A549 treated with CpdA at 1 μM for 4 hours (cell line): ENCODE results near the gene MRPL18. TPM values are rescaled to one million over a fixed set of nuclear protein-coding genes. Genes with fewer than 3 reads are reported as not detected.

Source experiments
- total RNA-seq: library from RNA; stranded (reverse); fragments of 200-300 nt; extraction: Qiagen RNA extraction; gene quantifications from 5 replicates; pipeline ENCODE4 v1.2.3, GENCODE V29; 2022; ENCODE audit warnings: low read depth

The MRPL18 gene
- total RNA-seq: 74.7 to 106 TPM (median 95.1 TPM) in 5 replicates

DNA sequence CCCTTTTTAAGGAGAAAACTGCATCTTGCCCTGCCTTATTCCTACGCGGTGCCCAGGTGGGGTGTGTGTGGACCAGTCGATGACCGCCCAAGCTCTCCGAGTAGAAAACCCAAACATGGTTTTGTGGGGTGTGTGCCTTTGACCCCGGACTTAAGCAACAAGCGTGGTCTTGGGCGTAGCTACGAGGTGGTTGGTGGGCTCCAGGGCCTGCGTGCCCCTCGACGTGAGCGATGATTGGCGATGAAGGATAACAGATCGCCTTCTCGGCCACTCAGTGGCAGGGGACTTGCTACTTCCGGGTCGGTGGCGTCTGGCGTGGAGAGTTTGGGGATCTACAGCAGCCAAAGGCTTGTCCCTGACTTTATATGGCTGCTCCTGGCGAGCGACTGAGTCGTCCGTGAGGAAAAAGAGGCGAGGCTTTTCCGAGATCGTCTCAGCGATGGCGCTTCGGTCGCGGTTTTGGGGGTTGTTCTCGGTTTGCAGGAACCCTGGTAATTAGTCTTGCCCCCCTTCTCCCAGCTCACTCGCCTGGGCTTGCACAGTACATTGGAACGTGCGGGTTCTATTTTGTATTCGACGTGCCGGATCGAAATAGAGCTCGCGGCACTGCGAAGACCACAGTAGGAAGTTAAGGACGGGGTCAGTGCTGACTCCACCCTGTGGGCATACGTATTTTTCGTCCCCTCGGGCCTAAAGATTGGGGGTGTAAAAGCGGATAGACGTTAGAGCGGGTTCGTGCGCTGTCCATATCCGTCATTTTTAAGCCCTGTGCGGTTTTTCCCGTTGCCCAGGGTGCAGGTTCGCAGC lies at the start of gene MRPL18:
TSS of gene MRPL18 (plus strand) at position 319 of the 807 bp plus-strand sequence. CDS start at position 440, 121 bp downstream.

DNA sequence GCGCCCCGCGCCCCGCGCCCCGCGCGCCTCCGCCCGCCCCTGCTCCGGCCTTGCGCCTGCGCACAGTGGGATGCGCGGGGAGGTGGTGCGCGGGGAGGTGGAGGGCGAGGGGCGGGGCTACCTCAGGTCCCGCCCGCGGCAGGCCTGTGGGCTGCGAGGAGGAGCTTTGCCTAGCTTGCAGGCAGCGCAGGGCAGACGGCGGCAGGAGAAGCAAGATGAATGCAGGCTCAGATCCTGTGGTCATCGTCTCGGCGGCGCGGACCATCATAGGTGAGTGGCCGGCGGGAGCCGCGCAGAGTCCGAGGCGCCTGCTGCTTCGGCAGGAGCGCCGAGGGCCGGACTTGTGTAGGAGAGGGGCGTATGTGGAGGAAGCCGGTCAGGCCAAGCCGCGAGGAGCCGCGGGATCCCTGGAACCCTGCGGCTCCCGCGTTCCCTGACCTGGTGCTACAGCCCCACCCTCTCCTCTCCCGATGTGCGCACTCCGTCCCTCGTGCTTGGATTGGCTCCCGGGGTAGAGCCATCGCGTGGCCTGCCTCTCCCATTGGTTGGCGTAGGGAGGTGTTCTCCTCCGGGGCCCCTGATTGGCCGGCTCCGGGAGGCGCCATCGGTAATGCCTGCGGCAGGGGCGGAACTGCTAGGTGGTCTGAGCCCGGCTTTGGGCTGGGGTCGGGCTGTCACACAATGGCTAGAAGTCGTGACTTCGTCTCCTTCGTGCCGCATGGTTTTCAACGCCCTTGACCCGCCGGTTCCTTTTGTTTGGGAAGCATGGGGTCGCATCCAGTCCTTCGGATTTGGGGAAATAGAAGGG lies 28.2 kb upstream of the MRPL18 start, which contains the start of gene ACAT2:
TSS of gene ACAT2 (plus strand) at position 173 of the 808 bp plus-strand sequence. CDS start at position 216, 43 bp downstream.

DNA sequence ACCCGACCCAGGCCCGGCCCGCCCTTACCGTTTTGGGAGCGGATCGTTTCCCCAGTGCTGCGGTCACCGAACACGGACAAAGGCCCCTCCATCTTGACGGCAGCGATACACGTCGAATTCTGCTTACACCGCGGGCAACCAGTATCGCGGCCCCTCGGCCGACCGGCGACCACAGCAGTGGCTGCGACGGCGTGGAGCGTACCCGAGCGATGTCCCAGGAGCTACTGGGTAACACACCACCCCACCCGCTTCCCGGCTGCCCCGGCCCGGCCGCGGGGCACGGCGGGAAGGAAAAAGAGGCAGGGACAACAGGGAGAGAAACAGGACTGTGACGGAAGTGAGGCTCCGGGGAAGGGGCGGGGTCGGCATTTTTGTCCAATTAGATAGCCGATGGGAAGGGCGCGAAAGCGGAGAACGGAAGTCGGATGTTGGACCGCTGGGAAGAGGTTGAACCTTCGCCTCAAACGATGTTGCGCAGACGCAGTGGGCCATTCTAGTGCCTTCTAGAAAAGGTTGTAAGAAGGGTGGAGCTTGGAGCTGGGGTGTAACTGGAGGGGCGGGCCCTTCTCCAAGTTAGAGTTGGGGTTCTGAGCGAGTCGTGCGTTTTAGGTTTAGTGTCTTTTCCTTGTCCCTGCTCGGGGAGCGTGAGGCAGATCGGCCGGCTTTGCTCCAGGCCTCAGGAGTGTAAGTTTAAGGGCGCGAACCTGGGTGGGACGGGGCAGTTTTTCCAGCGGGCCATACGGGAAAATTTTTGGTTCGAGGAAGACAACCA lies 704 bp upstream of the MRPL18 start, which contains the start of gene TCP1:
TSS of gene TCP1 (minus strand) at position 226 of the 772 bp plus-strand sequence. CDS start at position 92, 134 bp downstream.

DNA sequence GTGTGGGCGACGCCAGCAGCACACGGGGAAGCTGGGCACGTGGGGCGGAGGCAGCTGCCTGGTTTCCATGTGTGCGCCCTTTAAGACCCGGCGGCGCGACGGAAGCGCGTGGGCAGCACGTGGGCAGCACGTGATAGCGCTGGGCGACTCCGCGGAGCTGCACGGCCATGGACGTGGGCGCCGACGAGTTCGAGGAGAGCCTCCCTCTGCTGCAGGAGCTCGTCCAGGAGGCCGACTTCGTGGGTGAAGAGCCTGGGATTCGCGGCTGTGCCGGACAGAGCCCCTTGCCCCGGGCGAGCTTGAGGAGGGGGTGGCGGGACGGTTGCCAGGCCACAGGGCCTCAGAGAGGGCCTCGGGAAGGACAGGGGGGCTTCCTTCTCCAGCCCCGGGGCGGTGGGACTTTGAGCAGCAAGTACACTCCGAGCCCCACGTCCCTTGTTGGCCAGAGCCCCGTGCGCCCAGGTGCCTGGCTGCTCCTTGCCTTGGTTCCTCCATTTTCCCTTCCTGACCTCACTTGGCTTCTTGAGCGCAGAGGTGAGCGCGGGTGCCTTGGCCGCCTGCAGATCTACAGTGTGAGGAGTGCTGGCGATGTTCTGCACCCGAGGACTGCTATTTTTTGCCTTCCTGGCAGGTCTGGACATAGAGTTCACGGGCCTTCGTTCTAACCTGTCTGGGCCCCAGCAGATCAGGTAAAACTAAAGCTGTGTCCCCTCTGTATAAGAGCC lies 10.0 kb downstream of the MRPL18 start, which contains the start of gene PNLDC1:
TSS of gene PNLDC1 (plus strand) at position 136 of the 725 bp plus-strand sequence. CDS start at position 168, 32 bp downstream.

Other genes with a start within 250 kb of the MRPL18 start
- gene SOD2, start 97.2 kb upstream of the MRPL18 start, total RNA-seq: 157 to 192 TPM (median 180 TPM) in 5 replicates
- 65.4 to 77.4 TPM (median 69.7 TPM) in 5 replicates for gene WTAP, start 63.0 kb upstream of the MRPL18 start, total RNA-seq
- gene ACAT2, start 28.4 kb upstream of the MRPL18 start, total RNA-seq: 24.3 to 29.8 TPM (median 28.1 TPM) in 5 replicates
- gene TCP1, start 865 bp upstream of the MRPL18 start, total RNA-seq: 235 to 263 TPM (median 247 TPM) in 5 replicates
- 0.11 TPM in 1 of 5 replicates, not detected in the others for gene PNLDC1, start 9.8 kb downstream of the MRPL18 start, total RNA-seq
- gene MAS1, start 100.5 kb downstream of the MRPL18 start, total RNA-seq: not detected in 5 replicates
- gene IGF2R, start 178.6 kb downstream of the MRPL18 start, total RNA-seq: 29.5 to 39.2 TPM (median 31.6 TPM) in 5 replicates